Stimulated activated CD4-positive, alpha-beta T cell treated with anti-CD3 and anti-CD28 coated beads, Interleukin-1b, Interleukin-23, amount 100 ng/mL, for 4 hours (primary cell): ENCODE measurements around the gene SPRR1B.
"Not testable (repeated sequence)": the region's sequence is repeated elsewhere in the genome, so short reads cannot be mapped to it uniquely, and the experiment has no call there.

Source experiments
- DNase-seq, 2 donors: peaks; one replicate each; pipeline ENCODE4 v3.0.0-alpha.2; 2020; ENCODE audit warnings: low read depth in 2 of 2

The SPRR1B gene, protein sequence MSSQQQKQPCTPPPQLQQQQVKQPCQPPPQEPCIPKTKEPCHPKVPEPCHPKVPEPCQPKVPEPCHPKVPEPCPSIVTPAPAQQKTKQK

DNA sequence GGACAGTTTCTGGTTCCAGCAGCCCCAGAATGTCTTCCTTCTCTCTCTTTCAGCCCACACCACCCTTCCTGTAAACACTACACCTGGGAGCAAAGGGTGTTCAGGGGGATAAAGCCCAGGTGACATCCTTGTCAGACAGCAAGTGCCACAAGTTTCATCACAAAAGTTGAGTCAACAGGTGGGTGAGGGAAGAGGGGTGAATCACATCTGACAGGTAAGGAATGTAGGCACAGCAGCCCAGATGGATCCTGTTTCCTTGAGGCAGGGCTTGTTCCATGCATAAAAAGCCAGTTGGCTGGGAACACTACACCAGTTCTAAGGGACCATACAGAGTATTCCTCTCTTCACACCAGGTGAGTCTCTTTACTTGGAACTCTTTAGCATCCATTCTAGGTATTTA lies at the start of gene SPRR1B:
SPRR1B (plus strand) TSS at position 309 of the 400 bp plus-strand sequence. CDS start 1,143 bp downstream, outside the sequence.
- no peak for DNase-seq

DNA sequence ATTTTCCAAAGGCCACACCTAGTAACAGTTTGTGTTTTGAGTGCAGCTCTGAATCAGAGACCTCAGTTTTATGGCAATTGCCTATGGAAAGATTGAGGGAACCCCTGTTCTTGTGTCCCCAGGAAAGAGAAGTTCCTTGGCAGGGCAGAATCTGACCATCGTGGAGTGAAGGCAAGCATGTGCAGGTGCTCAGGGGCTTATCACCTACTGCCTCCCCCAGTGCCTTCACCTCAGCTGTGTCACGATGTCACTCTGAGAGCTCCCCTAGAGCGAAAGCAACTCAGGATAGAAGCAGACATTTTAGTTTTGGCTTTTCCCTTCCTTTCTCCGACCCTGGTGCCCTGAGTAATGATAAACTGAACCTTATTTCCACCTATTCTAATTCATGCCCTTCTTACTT lies 48.9 kb upstream of the SPRR1B start:
- DNase-seq, result no peak

DNA sequence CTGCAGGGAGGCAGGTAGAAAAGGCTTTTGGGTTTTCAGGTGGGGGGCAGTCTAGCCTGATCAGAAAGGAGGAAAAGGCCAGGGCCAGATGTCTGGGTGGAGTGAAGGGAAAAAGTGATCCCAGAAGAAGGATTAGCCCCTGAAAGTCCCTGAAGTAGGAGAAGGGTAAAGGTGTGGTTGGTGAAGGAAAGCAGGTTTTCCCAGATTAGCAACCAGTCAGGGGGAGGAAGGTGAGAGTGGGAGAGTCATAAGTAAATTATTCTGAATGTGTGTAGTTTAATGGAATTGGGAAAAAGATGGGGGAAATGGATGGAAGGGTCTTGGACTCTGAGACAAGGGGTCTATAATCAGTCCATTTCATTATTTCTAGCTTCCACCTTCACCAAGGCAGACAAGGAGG lies 47.8 kb upstream of the SPRR1B start:
- DNase-seq, result no peak

DNA sequence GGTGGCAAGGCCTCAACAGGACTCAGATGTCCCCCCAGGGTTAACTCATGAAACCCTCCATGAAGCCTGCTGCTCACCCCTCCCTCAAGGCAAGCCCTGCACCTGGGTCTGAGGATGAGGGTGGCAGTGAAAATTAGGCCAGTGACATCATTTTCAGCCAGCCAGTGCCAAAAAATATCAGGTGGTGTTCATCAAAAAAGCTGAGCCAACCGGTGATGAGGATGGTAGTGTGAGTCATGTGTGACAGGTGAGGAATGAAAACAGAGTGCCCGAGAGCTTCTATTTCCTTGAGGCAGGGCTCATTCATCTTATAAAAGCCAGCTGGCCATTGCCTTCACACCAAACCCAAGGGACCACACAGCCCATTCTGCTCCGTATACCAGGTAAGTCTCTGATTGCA lies 47.3 kb upstream of the SPRR1B start, which contains the start of gene SPRR1A:
SPRR1A (plus strand) TSS at position 339 of the 400 bp plus-strand sequence. CDS start 1,150 bp downstream, outside the sequence.
- no peak for DNase-seq

DNA sequence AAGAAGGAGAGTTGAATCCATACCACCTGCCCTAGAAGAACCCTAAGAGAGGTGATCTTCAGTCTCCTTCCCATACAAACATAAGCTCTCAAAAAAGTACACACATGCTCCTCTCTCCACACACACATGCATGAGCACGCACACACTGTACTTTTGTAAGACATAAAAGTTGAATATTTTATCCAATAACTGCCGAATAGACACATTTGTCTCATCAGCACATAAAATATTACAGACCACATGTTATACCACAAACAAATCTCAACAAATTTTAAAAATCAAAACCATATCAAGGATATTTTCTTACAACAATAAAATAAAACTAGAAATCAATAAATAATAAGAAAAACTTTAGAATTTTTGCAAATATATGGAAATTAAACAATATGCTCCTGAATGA lies 44.4 kb upstream of the SPRR1B start:
- DNase-seq, result no peak

DNA sequence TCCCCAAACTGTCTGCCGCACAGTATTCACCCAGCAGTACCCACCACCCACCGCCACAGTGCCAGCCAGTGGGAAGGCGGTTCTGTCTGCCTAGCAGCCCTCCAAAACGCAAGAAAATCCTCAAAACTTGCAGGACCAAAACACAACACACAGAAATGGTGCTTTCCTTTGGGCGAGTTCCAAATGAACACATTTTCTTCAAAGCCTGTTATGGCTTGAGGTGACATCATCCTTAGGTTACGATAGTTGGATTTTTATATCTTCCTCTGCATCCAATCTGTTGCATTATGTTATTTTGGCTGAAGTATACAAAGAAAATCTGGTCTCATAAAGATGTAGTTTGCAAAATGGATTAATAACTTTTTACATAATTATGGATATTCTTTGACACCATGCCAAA lies 37.8 kb upstream of the SPRR1B start:
- no peak for DNase-seq

DNA sequence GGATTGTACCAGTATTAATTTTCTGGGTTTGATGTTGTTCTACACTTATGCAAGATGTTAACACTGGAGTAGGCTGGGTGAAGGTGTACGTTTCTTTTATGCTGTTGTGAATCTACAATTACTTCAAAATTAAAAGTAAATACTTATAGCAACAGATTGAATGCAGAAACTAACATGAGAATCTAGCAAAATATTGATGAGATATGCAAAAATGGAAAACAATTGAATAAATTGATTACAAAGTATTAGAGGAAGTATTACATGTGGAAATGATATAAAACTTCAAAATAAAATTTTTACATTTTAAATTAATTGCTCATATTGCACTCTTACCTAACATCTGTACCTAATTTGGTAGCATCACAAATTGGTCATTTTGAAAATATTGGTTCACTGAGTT lies 35.2 kb upstream of the SPRR1B start:
- no peak for DNase-seq

DNA sequence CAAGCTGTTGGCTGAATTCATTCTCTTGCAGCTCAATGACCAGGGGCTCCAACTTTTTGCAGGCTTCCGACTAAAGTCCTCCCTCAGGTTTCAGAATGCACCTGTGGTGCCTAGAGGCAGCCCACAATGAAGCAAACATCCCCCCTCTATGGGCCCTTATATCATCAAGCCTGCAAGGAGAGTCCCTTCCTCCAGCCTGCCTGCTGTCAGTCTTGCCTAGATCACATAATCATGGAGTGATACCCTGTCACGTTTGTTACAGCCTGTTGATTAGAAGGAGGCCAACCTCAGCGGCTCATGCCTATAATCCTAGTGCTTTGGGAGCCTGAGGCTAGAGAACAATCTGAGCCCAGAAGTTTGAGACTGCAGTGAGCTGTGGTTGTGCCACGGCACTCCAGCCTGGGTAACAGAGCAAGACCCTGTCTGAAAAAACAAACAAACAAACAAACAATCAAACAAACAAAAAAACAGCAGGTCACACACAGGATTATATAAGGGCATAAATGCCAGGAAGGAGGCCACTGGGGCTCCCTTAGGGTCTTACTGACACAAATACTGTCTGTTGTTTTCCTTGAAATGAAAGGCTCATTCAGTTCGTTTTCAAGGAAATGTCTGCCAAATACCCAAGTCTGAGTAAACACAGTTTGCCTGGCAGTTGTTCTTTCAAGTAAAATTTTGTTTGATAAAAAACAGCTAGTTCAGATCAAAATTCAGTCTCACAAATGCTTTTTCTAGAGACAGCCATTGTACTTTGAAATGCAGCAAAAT lies 34.2 kb upstream of the SPRR1B start:
- DNase-seq, result no peak

DNA sequence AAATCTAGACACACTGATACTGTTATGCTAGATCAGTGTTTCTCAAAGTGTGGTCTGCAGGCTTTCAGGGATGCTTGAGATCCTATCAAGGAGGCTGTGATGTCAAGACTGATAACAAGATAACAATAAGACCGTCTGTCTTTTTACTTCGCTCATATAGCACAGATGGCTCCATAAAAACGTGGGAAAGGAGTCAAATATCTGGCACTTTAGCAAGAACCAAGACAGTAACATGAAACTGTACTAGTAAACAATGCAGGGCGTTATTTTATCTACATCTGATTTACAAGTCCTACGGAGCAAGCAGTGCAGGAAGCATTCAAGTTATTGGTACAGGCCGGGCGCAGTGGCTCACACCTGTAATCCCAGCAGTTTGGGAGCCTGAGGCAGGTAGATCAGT lies 33.1 kb upstream of the SPRR1B start:
- DNase-seq, result no peak

DNA sequence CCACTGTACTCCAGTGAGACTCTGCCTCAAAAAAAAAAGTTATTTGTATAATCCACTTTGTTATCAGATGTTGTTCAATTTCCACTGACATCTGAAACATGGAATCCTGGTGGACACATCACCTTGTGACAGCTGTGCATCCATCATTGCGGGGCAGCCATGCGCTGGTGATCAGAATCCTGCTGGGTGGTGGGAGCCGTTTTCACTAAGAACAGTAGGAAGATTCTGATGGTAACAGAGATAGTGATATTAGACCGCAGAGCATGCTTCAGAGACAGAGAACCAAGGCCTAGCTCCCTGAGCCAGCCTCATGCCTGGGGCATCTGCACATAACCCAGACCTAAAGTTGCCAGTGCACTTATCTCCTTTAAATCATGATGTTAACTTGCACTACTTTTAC lies 32.5 kb upstream of the SPRR1B start:
- no peak for DNase-seq

DNA sequence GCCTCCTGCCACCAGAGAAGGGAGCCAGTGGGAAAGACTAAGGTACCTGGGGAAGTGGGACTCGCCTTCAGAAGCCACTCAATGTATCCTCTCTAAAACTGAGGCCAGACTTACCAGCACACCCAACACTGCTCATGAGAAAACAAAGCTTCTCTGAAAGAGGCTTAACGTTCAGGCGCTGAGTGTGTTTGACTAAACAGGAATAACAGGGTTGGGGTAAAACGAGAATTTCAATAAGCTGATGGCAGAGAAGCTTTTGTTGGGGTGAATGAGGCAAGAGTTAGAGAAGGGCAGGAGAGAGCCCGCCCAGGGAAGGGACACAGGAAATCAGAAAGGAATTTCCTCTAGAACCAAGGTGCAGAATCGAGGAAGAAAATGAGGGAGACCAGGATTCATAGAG lies 31.2 kb upstream of the SPRR1B start:
- no peak for DNase-seq

DNA sequence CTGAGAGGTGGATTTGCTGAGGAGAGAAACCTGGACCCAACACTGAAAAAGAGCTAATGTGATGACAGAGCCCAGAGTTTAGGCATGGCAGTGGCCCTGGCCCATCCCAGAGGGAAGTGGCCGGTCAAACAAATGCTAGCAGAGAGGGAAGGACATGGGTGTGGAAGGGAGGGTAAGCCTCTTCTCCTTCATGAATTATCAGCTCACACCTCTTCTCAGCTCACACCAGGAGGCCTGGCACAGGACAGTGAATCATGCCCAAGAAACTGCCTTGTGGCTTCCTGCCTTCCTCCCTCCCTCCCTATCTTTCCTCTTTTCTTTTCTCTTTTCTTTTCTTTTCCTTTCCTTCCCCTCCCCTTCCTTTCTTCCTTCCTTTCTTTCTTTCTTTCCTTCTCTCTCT lies 30.7 kb upstream of the SPRR1B start:
- no peak for DNase-seq

DNA sequence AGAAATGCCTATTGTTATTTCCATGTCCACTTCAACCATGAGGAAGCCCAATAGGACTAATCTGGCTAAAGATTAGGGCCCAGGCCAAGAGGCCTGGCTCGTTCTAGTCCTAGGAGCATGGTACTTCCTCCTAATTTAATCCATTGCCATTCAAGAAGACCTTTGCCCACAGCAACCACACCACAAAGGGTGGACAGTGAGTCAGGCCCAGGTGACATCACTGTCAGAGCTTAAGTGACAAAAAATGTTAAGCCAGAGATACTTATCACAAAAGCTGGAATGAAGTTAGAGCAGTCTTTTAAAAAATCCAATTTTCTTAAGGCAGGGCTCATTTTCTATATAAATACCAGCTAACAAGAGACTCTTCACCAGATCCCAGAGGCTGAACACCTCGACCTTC lies 29.6 kb upstream of the SPRR1B start, which contains the start of gene SPRR3:
SPRR3 (plus strand) TSS at position 368 of the 400 bp plus-strand sequence. CDS start 1,272 bp downstream, outside the sequence.
- DNase-seq, result no peak

DNA sequence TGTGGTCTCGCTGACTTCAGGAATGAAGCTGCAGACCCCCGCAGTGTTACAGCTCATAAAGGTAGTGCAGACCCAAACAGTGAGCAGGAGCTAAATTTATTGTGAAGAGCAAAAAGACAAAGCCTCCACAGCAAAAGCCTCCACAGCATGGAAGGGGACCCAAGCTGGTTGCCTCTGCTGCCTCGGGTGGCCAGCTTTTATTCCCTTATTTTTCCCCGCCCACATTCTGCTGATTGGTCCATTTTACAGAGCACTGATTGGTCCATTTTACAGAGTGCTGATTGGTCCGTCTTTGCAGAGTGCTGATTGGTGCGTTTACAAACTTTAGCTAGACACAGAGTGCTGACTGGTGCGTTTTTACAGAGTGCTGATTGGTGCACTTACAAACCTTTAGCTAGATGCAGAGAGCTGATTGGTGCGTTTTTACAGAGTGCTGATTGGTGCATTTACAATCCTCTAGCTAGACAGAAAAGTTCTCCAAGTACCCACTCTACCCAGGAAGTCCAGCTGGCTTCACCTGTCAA lies 19.7 kb upstream of the SPRR1B start:
- not testable (repeated sequence) for DNase-seq

DNA sequence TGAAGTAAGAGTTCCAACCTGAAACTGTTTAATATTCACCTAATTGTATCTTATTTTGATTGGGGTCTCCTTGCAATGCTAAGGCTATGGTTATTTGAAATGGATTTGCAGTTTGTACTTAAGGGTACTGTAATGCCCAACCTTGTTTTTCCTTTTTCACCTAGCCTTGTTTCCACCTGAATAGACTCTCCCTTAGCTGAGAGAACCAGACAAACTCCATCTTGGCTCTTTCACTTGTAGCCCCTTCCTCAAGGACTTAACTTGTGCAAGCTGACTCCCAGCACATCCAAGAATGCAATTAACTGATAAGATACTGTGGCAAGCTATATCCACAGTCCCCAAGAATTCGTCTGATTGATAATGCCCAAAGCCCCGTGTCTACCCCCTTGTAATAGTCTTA lies 9.2 kb upstream of the SPRR1B start:
- not testable (repeated sequence) for DNase-seq

DNA sequence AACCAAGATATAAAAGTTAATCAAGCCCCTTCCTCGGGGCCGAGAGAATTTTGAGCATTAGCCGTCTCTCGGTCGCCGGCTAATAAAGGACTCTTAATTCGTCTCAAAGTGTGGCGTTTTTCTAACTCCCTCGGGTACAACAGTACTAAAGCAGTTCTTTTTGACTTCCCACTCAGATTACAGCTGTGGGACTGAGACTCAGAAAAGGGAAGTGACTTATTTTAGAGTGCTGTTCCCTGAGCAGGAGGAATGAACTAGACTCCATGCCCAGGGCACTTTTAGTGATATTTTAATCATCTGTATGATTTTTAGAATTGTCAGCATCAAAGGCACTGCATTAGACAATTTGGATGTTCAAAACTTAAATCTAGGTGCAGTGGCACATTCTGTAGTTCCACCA lies 8.7 kb upstream of the SPRR1B start:
- not testable (repeated sequence) for DNase-seq

DNA sequence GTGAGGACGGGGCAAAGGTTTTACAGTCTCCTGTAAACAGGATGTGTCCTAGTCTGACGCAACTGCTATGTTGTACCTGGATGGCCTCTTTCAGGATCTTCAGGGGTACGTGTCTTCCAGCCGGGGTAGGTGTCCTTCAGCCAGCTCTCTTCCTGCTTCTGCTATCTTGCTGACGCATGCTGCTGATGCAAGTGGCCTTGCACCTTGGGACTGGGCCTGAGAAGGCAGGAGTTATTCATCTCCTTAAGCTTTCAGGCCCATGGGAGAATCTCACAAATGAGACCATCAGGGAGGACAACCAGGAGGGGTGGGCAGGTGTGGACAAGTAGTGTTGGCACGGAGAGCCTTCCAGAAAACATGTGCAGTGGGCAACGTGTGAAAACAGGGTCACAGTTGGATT lies 7.9 kb upstream of the SPRR1B start:
- DNase-seq, result no peak

DNA sequence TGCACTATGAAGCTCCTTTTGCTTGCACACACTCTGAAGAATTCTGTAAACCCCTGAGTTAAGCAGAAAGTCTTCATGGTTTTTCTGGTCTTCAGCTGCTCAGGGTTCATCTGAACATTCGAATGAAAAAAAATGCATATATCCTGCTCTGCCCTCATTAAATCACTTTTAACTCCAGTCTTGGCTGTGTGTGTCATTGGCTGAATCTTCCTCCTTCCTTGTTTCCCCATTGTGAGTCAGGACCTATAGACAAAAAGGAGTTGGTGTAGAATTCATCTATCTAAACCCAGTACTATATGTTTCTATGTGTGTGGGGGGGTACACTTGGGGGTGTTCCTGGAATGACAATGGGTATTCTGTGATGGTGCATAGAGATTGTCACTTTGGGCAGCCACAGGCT lies 6.6 kb upstream of the SPRR1B start:
- no peak for DNase-seq

DNA sequence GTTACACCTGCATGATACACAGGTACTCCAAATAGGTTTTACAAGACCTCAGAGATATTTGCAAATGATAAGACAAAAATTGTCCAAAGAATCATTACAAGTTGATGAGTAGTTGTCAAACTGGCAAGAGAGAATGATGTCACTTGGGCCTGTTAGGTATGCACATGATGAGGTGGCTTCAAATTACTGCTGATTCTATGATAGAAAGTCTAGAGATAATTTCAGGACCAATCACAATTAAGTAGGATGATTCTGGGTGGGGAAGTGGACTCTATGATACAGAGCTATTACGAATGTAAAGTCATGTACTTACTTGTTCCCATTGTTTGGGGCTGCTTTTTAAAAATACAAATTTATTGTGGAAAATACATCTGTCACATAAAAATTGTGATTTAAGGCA lies 5.2 kb upstream of the SPRR1B start:
- no peak for DNase-seq

DNA sequence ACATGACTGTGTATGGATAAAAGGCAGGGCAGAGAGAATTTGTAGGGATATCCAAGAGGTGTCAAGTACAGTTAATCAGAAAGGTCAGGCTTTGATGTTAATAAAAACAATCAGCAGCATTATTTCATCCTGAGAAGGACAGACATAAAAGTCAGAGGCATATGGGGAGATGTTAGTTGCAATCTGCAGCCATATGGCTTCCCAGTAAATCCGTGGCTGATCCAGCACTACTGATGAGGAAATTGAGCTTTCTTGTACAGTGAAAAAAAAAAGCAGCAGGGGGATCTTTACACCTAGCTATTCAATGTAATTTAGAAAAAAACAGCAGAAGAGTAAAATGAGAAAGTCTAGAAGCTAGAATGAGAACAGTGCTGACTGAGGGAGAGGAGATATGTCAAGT lies 2.2 kb upstream of the SPRR1B start:
- DNase-seq, result no peak

DNA sequence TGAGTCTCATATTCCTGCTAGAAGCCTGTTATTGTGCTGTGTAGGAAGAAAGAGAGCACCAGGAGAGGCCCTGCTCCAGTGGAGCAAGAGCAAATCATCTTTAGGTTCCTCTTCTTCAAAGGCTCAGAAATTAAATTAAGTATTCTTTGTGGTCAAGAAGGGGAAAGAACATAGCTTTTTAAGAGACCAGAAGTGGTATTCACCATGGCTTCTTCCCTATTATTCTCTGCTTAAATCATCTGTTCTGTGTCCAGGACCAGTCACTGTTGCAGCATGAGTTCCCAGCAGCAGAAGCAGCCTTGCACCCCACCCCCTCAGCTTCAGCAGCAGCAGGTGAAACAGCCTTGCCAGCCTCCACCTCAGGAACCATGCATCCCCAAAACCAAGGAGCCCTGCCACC lies 1.1 kb downstream of the SPRR1B start:
- no peak for DNase-seq

DNA sequence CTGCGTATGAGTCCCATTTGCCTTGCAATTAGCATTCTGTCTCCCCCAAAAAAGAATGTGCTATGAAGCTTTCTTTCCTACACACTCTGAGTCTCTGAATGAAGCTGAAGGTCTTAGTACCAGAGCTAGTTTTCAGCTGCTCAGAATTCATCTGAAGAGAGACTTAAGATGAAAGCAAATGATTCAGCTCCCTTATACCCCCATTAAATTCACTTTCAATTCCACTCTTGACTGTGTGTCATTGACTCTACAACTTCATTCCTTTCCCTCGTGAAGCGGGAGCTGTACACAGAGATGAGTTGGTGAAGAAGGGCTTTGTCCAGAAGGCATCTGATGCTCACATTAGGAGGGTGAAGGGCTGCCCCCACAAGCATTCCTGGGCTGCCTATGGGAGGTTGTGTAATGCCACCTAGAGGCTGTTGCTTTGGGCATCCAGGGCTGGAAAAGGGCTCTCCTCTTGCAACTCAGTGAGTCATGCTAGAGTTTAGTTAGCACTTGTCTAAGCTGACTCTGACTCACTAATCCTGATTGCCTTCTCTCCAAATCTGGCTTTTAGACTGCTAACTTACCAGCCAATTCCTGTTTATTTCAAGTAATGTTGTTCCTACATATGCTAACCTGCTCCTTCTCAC lies 1.8 kb downstream of the SPRR1B start:
- no peak for DNase-seq

DNA sequence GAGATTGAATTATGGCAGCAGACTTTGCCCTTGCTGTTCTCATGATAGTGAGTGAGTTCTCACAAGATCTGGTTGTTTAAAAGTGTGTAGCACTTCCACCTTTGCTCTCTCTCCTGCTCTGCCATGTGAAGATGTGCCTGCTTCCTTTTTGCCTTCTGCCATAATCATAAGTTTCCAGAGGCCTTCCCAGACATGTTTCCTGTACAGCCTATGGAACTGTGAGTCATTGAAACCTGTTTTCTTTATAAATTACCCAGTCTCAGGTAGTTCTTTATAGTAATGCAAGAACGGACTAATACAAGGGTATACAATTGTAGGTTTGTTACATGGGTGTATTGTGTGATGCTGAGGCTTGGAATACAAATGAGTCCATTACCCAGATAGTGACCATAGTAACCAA lies 4.2 kb downstream of the SPRR1B start:
- no peak for DNase-seq
